ENCODE results near the gene TM4SF4. TPM values are rescaled to one million over a fixed set of nuclear protein-coding genes. Genes with fewer than 3 reads are reported as not detected.

The TM4SF4 gene
- total and polyA plus RNA-seq, 2 experiments from 2014 or later = 0.46 TPM; not detected in 1

DNA sequence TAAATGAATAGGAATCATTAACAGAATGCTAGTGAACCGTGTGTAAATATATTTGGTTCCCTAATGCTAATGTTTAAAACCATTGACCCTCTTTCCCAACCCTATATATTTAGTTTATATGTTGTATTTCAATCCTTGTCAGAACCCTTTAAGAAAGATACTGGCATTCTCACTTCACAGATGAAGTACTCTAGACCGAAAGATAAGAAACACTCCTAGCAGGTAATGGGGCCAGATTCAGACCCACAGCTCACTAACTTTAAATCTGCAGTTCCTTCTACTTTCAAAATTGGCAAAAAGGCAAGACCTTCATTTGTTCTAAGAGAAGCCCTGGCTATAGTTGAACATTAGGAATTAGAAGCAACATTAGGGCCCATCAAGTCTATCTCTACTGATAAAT lies 42.3 kb upstream of the TM4SF4 start:
- no peak overlapping the region for H3K4me3 ChIP-seq
- no peaks in the 10 kb centered on the region for H3K4me1 ChIP-seq (ENCODE audit: low read depth)
- H3K9me3 ChIP-seq (ENCODE audit: low read depth) = no peaks in the 10 kb centered on the region
- H3K27ac ChIP-seq = no peak overlapping the region
- no peaks in the 10 kb centered on the region for H3K36me3 ChIP-seq
- TF ChIP-seq, protein P1, sequence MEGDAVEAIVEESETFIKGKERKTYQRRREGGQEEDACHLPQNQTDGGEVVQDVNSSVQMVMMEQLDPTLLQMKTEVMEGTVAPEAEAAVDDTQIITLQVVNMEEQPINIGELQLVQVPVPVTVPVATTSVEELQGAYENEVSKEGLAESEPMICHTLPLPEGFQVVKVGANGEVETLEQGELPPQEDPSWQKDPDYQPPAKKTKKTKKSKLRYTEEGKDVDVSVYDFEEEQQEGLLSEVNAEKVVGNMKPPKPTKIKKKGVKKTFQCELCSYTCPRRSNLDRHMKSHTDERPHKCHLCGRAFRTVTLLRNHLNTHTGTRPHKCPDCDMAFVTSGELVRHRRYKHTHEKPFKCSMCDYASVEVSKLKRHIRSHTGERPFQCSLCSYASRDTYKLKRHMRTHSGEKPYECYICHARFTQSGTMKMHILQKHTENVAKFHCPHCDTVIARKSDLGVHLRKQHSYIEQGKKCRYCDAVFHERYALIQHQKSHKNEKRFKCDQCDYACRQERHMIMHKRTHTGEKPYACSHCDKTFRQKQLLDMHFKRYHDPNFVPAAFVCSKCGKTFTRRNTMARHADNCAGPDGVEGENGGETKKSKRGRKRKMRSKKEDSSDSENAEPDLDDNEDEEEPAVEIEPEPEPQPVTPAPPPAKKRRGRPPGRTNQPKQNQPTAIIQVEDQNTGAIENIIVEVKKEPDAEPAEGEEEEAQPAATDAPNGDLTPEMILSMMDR (IDR thresholded peaks at IDR 0.05; ENCODE audit: low read depth, low read length) = no peak
- H3K27me3 ChIP-seq = no peaks in the 10 kb centered on the region
- no peak for DNase-seq (ENCODE audit: low read depth in 1 of 2, low spot score in 1 of 2)

DNA sequence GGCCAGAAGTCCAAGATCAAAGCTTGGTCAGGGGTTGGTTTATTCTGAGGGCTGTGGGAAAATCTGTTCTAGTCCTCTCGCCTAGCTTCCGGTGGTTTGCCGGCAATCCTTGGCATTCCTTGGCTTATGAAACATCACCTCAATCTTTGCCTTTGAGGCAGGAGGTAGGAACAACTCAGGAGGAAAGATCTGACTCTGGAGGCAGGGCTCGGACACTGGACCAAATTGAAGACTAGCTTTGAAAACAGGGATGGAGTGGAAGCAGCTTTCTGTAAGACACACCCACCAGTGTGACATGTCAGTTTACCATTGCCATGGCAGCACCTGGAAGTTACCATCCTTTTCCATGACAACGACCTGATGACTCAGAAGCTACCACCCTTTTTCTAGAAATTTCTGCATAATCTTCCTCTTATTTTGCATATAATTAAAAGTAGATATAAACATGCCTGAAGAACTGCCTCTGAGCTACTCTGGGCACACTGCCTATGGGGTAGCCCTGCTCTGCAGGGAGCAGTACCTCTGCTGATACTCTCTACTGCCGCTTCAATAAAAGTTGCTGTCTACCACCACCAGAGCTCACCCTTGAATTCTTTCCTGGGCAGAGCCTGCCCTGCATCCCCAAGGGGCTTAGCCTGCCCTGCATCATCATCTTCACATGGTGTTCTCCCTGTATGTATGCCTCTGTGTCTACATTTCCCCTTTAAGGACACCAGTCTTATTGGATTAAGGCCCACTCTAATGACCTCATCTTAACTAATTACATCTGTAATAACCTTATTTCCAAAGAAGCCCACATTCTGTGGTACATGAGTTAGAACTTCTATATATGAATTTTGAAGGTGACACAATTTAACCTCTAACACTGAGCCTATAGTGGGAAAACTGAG lies 38.3 kb upstream of the TM4SF4 start:
- no peak for DNase-seq (ENCODE audit: low read depth in 1 of 2, low spot score in 1 of 2)
- no peak overlapping the region for H3K4me3 ChIP-seq
- no peaks in the 10 kb centered on the region for H3K9me3 ChIP-seq (ENCODE audit: low read depth)
- TF ChIP-seq, protein P1 (IDR thresholded peaks at IDR 0.05; ENCODE audit: low read depth, low read length) = no peak
- no peaks in the 10 kb centered on the region for H3K36me3 ChIP-seq
- H3K4me1 ChIP-seq (ENCODE audit: low read depth) = peaks cover 9% of the 10 kb centered on the region
- H3K27ac ChIP-seq = no peak overlapping the region
- H3K27me3 ChIP-seq = no peaks in the 10 kb centered on the region

DNA sequence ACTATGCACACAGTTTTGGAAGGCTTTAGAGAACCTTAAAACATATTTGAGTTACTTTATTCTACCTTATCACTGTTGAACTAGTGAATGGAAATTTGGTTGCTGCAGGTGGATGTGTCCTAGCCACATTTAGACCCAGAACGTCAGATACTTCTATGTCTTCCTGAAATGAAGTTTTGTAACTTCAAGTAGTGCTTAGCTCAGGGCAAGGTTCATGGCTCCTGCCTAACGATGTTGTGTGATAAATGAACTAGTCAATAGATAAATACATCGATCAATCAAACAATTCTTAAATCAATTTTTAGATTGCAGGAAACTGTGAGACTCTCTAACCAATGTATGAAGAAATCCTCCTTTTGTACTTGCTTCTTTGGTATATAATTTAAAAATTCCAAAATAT lies 37.2 kb upstream of the TM4SF4 start:
- TF ChIP-seq, protein P1 (IDR thresholded peaks at IDR 0.05; ENCODE audit: low read depth, low read length) = no peak
- Histone ChIP-seq H3K27me3 (no peaks in the 10 kb centered on the region), H3K4me3 (no peak overlapping the region), H3K27ac (no peak overlapping the region), H3K9me3 (ENCODE audit: low read depth) (no peaks in the 10 kb centered on the region), H3K36me3 (no peaks in the 10 kb centered on the region), H3K4me1 (ENCODE audit: low read depth) (peaks cover 16% of the 10 kb centered on the region)
- no peak for DNase-seq (ENCODE audit: low read depth in 1 of 2, low spot score in 1 of 2)

DNA sequence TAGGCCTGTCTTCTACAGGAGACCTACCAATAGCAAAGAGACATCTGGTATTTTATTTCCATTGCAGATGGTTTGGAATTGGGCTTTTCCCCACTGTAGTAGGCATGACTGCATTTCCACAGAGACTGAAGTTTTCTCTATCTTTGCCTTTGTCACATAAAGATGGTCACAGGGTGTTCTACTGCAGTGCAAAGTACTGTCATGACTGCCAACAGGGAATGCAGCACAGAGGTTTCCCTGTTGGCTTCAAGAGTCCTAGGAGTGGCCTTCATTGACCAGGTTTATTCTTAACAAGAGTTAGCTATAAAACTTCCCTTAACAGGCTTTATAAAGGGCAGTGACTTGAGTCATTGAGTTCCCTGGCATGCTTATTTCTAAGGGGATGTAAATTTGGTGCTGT lies 36.8 kb upstream of the TM4SF4 start:
- Histone ChIP-seq H3K9me3 (ENCODE audit: low read depth) (no peaks in the 10 kb centered on the region), H3K36me3 (no peaks in the 10 kb centered on the region), H3K4me1 (ENCODE audit: low read depth) (peaks cover 20% of the 10 kb centered on the region), H3K27ac (no peak overlapping the region), H3K4me3 (no peak overlapping the region), H3K27me3 (no peaks in the 10 kb centered on the region)
- TF ChIP-seq, protein P1 (IDR thresholded peaks at IDR 0.05; ENCODE audit: low read depth, low read length) = no peak
- DNase-seq (ENCODE audit: low read depth in 1 of 2, low spot score in 1 of 2) = no peak

- no peak for DNase-seq (ENCODE audit: low read depth in 1 of 2, low spot score in 1 of 2)
- Histone ChIP-seq H3K9me3 (ENCODE audit: low read depth) (no peaks in the 10 kb centered on the region), H3K4me1 (ENCODE audit: low read depth) (peaks cover 28% of the 10 kb centered on the region), H3K27me3 (no peaks in the 10 kb centered on the region), H3K36me3 (no peaks in the 10 kb centered on the region), H3K27ac (no peak overlapping the region), H3K4me3 (no peak overlapping the region)
- TF ChIP-seq, protein P1 (IDR thresholded peaks at IDR 0.05; ENCODE audit: low read depth, low read length) = no peak
Measured at GRCh38 chr3:149438981-149439380, 35.5 kb upstream of the TM4SF4 start.

All from cardiac muscle cell (in vitro differentiated cells and primary cell).